DMS153 treated with DMSO at 0.1 percent for 48 hours (cell line): ENCODE results near the gene CDCA3.

Source experiments
- DNase-seq: peaks from one replicate; lab custom pipeline; 2025; ENCODE audit not compliant: unreplicated experiment; lab: John Stamatoyannopoulos, UW

CDCA3 gene

DNA sequence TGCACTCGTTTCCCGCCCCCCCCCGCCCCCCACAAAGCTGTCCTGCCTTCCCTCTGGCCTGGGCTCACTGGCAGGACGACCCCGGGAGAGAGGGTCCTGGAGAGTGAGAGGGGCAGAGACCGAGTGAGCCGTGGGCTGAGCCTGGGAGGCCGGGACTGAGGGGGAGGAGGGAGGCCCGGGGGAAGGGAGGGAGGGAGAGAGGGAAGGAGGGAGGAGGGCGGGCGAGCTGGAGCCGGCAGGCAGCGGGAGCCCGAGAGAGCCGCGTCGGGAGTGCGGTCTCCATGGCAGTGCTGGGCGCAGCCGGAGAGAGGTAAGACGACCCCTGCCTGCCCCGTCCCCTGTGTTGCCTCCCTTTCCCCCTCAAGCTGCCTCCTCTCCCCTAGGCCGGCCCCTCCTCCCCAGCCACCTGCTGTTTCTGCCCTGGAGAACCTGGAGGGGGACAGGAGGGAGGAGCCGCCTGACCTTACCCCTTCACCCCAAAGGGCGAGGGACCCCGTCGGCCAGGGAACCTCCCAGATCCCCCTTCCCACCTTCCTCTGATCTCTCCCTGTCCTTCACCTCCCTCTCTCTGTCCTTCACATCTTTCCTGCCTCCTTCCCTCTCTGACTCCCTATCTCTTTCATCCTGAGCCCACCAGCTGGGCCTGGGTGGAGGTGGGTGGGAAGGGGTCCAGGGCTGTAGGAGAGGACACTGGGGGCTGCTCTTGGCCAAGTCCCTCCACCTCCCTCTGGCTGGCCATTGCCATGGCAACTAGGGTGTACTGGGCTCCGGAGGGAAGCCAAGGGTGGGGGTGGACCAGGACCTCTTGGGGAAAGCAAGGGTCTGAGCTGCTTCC is 29.3 kb downstream of the CDCA3 start, which contains the start of gene GPR162:
Gene GPR162 (plus strand): TSS at position 231 of the 835 bp plus-strand sequence. CDS start 2,078 bp downstream, outside the sequence.
- no peak for DNase-seq

DNA sequence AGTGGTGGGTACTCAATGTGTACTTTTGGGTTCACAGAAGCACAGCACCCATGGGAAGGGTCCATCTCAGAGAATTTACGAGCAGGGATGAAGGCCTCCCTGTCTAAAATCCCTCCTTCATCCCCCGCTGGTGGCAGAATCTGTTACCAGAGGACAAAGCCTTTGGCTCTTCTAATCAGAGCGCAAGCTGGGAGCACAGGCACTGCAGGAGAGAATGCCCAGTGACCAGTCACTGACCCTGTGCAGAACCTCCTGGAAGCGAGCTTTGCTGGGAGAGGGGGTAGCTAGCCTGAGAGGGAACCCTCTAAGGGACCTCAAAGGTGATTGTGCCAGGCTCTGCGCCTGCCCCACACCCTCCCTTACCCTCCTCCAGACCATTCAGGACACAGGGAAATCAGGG is 30.9 kb downstream of the CDCA3 start:
- no peak for DNase-seq

DNA sequence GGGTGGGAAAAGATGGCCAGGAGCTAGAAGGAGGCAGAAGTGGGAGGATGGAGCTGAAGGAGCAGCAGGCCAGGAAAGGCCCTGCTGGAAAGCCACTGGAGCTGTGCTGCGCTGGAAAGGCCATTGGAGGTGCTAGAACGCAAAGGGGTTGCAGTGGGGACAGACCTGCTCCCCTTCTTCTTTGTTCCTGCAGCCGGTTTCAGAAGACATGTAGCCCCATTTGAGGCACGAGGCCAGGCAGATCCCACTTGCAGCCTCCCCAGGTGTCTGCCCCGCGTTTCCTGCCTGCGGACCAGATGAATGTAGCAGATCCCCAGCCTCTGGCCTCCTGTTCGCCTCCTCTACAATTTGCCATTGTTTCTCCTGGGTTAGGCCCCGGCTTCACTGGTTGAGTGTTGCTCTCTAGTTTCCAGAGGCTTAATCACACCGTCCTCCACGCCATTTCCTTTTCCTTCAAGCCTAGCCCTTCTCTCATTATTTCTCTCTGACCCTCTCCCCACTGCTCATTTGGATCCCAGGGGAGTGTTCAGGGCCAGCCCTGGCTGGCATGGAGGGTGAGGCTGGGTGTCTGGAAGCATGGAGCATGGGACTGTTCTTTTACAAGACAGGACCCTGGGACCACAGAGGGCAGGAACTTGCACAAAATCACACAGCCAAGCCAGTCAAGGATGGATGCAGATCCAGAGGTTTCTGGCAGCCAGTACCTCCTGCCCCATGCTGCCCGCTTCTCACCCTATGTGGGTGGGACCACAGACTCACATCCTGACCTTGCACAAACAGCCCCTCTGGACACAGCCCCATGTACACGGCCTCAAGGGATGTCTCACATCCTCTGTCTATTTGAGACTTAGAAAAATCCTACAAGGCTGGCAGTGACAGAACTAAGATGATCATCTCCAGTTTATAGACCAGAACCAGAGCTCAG is 31.7 kb downstream of the CDCA3 start:
- DNase-seq, result no peak

DNA sequence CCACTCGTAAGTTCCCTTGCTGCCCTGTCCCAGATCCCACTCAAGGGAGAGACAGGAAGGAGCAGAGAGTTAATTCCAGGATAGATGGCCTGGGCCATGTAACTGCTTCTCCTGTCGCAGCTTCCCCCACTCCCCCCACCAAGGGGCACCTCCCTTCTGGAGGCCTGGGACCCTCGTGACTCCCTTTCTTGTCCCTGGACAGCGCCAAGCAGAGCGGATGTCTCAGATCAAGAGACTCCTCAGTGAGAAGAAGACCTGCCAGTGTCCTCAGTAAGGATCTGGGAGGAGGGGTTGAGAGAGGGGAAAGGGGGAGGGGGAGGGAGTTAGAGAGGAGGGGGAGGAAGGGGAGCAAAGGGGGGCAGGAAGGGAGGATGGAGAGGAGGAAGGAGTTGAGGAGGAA is 32.4 kb downstream of the CDCA3 start:
- no peak for DNase-seq

DNA sequence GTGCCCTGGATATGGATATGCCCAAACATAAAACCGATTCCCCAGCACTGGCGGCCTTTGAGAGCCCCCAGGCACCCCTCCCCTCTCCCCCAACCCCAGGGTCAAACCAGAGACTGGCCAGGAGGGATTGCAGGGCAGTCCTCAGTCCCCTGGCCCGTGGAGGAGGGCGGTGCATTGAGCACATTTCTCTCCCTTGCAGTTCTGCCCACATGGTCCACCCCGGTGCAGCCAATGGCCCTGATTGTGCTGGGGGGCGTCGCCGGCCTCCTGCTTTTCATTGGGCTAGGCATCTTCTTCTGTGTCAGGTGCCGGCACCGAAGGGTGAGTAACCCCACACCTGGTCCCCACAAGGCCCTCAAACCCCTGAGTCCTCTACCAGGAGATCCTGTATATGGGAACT is 32.9 kb downstream of the CDCA3 start:
- DNase-seq, result no peak

DNA sequence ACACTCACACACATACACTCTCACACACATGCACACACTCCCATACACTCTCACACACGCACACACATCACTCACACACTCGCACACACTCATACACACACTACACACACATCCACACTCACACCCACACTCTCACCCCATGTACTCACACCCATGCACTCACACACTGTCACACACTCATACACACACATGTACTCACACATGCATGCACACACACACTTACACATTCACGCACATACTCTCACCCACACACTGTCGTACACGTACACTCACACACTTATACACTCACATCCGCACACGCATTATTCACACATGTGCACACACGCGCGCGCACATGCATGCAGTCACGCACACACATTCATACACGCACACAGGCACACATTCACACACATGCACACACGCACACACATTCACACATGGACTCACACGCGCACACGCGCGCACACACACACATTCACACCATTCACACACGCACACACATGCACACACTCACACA is 33.4 kb downstream of the CDCA3 start:
- DNase-seq, result no peak

DNA sequence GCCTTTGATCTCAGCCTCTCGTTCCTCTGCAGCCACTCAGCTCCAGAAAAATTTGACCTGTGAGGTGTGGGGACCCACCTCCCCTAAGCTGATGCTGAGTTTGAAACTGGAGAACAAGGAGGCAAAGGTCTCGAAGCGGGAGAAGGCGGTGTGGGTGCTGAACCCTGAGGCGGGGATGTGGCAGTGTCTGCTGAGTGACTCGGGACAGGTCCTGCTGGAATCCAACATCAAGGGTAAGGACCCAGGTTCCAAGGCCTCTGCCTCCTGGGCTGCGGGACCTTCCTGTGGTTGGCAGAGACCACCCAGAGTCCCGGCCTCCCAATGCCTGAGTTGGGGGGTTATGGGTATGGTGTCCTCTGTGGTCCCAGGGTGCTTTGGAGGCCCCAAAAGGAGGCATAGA is 34.0 kb downstream of the CDCA3 start:
- DNase-seq, result no peak

DNA sequence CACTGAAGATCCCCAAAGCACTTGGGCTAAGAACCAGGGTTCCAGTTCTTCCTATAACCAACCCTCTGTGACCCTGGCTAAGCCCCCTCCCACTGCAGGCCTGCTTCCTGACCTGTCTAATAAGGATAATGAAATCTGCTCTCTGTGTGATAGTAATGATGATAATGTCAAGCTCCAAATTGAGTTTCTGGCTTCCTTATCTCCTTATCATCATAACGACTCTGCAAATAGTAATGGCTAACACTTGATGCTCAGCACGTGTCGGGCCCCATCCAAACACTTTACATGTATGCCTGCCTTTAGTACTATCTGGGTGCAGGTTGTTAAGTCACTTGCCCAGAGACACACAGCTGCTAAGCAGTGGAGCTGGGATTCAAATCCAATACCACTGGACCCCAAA is 34.5 kb downstream of the CDCA3 start:
- no peak for DNase-seq

DNA sequence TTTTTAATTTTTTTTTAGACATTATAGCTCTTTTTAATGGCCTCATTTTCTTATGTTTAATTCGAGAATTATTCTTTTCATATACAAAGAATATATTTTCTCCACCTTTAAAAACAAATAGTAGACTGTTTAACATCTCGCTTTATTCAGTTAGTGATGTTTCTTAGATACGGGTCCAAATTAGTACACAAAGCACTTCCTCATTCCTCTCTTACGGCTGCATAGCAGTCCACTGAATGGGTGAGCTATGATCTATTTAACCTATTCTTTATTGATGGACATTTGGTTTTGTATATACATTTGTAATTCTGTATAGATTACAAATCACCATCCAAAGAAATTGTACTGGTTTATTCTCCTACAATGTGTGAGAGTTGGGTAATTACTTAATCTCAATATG is 37.7 kb downstream of the CDCA3 start:
- no peak for DNase-seq

DNA sequence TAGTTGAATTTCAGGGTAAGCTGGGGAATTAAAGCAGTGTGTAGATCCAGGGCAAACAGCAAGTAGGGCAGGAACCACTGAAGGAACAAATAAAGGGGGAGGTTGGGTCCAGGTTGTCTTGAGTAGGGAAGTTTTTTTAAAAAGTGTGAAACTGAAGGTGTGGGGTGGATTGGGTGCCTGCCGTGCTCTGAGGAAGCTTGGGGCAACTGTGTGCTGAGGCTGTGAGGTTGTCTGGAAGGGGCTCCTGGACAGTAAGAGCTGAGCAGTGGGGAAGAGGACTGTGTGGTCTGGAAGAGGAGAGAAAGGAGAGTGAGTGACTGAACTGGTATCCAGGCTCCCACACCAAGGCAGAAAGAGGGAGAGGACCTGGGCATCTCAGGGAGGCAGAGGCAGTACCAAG is 40.3 kb downstream of the CDCA3 start:
- no peak for DNase-seq

DNA sequence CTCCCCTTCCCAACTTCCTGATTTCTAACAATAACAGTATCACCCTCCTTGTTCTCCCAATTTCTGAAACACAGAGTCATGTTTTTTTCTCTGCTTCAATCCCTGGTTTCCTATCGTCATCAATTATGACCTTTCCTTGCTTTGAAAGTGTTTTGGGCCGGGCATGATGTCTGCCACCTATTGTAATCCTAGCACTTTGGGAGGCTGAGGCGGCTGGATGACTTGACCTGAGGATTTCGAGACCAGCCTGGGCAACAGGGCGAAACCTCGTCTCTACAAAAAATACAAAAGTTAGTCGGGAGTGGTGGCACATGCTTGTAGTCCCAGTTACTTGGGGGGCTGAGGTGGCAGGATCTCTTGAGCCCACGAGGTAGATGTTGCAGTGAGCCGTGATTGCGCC is 42.0 kb downstream of the CDCA3 start:
- no peak for DNase-seq

DNA sequence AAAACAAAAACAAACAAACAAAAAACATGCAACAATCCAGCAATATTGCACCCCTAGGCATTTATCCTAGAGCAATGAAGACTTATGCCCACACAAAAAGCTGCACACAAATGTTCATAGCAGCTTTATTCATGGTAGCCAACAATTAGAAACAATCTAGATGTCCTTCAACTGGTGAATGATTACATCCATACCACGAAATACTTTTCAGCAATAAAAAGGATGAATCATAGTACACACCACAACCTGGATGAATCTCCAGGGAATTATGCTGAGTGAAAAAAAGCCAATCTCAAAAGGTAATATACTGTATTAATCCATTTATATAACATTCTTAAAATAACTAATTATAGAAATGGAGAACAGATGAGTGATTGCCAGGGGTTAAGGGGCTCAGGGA is 43.9 kb downstream of the CDCA3 start:
- no peak for DNase-seq

DNA sequence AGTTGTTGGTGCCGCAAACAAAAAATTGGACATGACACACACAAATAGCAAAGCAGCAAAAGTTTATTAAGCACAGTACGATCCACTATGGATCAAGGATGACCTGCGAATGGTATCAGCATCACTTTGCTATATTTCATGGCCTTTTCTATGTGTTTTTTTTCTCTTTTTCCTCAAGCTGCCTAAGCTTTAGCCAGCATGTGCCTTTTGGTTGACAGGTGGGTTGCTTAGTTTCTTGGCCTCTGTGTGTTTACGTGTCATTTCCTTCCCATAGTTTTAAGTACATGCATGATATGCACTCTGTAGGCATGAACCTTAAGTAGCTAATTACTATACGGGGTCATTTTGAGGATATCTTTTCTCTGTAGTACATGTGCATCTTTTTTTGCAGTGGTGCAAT is 51.9 kb downstream of the CDCA3 start:
- DNase-seq, result no peak
